PC-9 (cell line): ENCODE data around the gene P3H3. TPM values are rescaled to one million over a fixed set of nuclear protein-coding genes. Genes with fewer than 3 reads are reported as not detected.

Experiments
- BruUV-seq: library from RNA; stranded (reverse); fragments of 400-500 nt; replicated peaks from 2 replicates; lab custom pipeline; 2021; lab: Mats Ljungman, UMichigan
- CTCF ChIA-PET: fragments of 300-600 bp; sonication (Branson Sonifier 250); formaldehyde crosslinking; loops from one replicate; lab custom pipeline; 2022; ENCODE audit warnings: antibody characterized with exemption; lab: Charles Lee
- POLR2A ChIA-PET: fragments of 300-600 bp; sonication (Branson Sonifier 250); formaldehyde crosslinking; loops from one replicate; lab custom pipeline; 2022; ENCODE audit warnings: antibody characterized with exemption; ENCODE audit not compliant: unreplicated experiment; lab: Charles Lee
- DNase-seq, 2 experiments: peaks; one replicate each; pipeline versions ENCODE4 v3.0.0 to v3.0.0-alpha.2; 2015 to 2022; ENCODE audit warnings: mixed read lengths in 1 of 2
- H2AFZ ChIP-seq: fragments of 200-600 bp; sonication (generic); 2 replicates; pipeline ENCODE4 v1.8.1; 2017; ENCODE audit warnings: antibody characterized with exemption
- H3F3A ChIP-seq: fragments of 200-600 bp; sonication (generic); 2 replicates; pipeline ENCODE4 v1.8.1; 2017; ENCODE audit warnings: antibody characterized with exemption, mild to moderate bottlenecking, low read depth; ENCODE audit not compliant: insufficient read depth
- H3K27ac ChIP-seq: fragments of 200-600 bp; sonication (generic); 2 replicates; pipeline ENCODE4 v1.6.1; 2016; ENCODE audit warnings: mixed run types
- H3K27me3 ChIP-seq: fragments of 200-600 bp; sonication (generic); 2 replicates; pipeline ENCODE4 v1.6.1; 2016; ENCODE audit warnings: low read depth, mixed run types; ENCODE audit not compliant: insufficient read depth
- H3K36me3 ChIP-seq: fragments of 200-600 bp; sonication (generic); 2 replicates; pipeline ENCODE4 v1.6.1; 2016; ENCODE audit warnings: low read depth, mixed run types
- H3K4me1 ChIP-seq: fragments of 200-600 bp; sonication (generic); replicated peaks from 2 replicates; pipeline ENCODE4 v1.6.1; 2016; ENCODE audit warnings: mixed run types; ENCODE audit not compliant: insufficient read depth
- H3K4me2 ChIP-seq: fragments of 200-600 bp; sonication (generic); 2 replicates; pipeline ENCODE4 v1.6.1; 2017; ENCODE audit warnings: mixed run types
- H3K4me3 ChIP-seq: fragments of 200-600 bp; sonication (generic); 2 replicates; pipeline ENCODE4 v1.6.1; 2016; ENCODE audit warnings: mixed run types
- H3K79me2 ChIP-seq: fragments of 200-600 bp; sonication (generic); 2 replicates; pipeline ENCODE4 v1.6.1; 2017; ENCODE audit warnings: low read depth, mixed run types
- H3K9me2 ChIP-seq: fragments of 200-600 bp; sonication (generic); 2 replicates; pipeline ENCODE4 v1.8.1; 2017; ENCODE audit warnings: mild to moderate bottlenecking; ENCODE audit not compliant: insufficient read depth
- H3K9me3 ChIP-seq: fragments of 200-600 bp; sonication (generic); 2 replicates; pipeline ENCODE4 v1.8.1; 2016; ENCODE audit warnings: low read depth; ENCODE audit not compliant: insufficient read depth
- H4K20me1 ChIP-seq: fragments of 200-600 bp; sonication (generic); 2 replicates; pipeline ENCODE4 v1.8.1; 2017; ENCODE audit not compliant: insufficient read depth
- EZH2 ChIP-seq: fragments of 200-600 bp; sonication (generic); IDR thresholded peaks from 2 replicates; pipeline ENCODE4 v1.8.0; 2017; ENCODE audit warnings: antibody characterized with exemption, low read depth
- intact Hi-C: fragments of 100-400 bp; cut with micrococcal nuclease; formaldehyde crosslinking; loops from one replicate; pipeline ENCODE4 v1.10.0; 2022; ENCODE audit not compliant: unreplicated experiment
- total RNA-seq: library from RNA; stranded (reverse); gene quantifications from 2 replicates; pipeline ENCODE4 v1.2.3, GENCODE V29; 2021
- TF ChIP-seq, protein P1 (sequence below): fragments of 200-600 bp; sonication (generic); conservative IDR thresholded peaks from 2 replicates; pipeline ENCODE4 v1.6.1; 2017; ENCODE audit warnings: mixed run types, antibody characterized with exemption, mild to moderate bottlenecking, moderate library complexity

P3H3 gene
- total RNA-seq, 1 experiment from 2014 or later: 0.52 TPM

DNA sequence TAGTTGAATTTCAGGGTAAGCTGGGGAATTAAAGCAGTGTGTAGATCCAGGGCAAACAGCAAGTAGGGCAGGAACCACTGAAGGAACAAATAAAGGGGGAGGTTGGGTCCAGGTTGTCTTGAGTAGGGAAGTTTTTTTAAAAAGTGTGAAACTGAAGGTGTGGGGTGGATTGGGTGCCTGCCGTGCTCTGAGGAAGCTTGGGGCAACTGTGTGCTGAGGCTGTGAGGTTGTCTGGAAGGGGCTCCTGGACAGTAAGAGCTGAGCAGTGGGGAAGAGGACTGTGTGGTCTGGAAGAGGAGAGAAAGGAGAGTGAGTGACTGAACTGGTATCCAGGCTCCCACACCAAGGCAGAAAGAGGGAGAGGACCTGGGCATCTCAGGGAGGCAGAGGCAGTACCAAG, 17.4 kb upstream of the P3H3 start:
- Histone ChIP-seq H3F3A (peaks cover 5% of the 10 kb centered on the region; the same call in 1 of the 2 replicates), H3K79me2 (no peaks in the 10 kb centered on the region), H3K27ac (no peak overlapping the region), H2AFZ (no peak overlapping the region), H3K4me2 (no peak overlapping the region), H3K27me3 (0 out of 2 replicates have a peak, but pooled peaks cover 24% of the 10 kb centered on the region), H3K9me2 (no peaks in the 10 kb centered on the region), H4K20me1 (no peaks in the 10 kb centered on the region), H3K9me3 (no peaks in the 10 kb centered on the region), H3K4me3 (no peak overlapping the region), H3K4me1 (no peaks in the 10 kb centered on the region), H3K36me3 (no peaks in the 10 kb centered on the region)
- no TSS peak for BruUV-seq
- ChIA-PET CTCF (interaction anchor here (0.6 kb wide), 1 partner anchor 23 kb away, joined by 10 read pairs; no protein-coding TSS in a partner anchor), POLR2A (no interaction called here)
- no peak for DNase-seq
- no peak for TF ChIP-seq EZH2
- TF ChIP-seq, protein P1, sequence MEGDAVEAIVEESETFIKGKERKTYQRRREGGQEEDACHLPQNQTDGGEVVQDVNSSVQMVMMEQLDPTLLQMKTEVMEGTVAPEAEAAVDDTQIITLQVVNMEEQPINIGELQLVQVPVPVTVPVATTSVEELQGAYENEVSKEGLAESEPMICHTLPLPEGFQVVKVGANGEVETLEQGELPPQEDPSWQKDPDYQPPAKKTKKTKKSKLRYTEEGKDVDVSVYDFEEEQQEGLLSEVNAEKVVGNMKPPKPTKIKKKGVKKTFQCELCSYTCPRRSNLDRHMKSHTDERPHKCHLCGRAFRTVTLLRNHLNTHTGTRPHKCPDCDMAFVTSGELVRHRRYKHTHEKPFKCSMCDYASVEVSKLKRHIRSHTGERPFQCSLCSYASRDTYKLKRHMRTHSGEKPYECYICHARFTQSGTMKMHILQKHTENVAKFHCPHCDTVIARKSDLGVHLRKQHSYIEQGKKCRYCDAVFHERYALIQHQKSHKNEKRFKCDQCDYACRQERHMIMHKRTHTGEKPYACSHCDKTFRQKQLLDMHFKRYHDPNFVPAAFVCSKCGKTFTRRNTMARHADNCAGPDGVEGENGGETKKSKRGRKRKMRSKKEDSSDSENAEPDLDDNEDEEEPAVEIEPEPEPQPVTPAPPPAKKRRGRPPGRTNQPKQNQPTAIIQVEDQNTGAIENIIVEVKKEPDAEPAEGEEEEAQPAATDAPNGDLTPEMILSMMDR: no peak
- intact Hi-C loops: no loop called here

DNA sequence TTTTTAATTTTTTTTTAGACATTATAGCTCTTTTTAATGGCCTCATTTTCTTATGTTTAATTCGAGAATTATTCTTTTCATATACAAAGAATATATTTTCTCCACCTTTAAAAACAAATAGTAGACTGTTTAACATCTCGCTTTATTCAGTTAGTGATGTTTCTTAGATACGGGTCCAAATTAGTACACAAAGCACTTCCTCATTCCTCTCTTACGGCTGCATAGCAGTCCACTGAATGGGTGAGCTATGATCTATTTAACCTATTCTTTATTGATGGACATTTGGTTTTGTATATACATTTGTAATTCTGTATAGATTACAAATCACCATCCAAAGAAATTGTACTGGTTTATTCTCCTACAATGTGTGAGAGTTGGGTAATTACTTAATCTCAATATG, 14.8 kb upstream of the P3H3 start:
- H3K27me3 ChIP-seq: 0 out of 2 replicates have a peak, but pooled peaks cover 25% of the 10 kb centered on the region
- H3K9me3 ChIP-seq: no peaks in the 10 kb centered on the region
- H3K4me2 ChIP-seq: no peak overlapping the region
- CTCF ChIA-PET: interaction anchor here (0.7 kb wide), 1 partner anchor 214 kb away, joined by 3 read pairs; no protein-coding TSS in a partner anchor
- H3K4me3 ChIP-seq: no peak overlapping the region
- intact Hi-C loops: no loop called here
- POLR2A ChIA-PET: interaction anchor here (0.6 to 0.8 kb wide), 4 partner anchors 152 to 1322 kb away, joined by 4 to 7 read pairs (median 4); no protein-coding TSS in a partner anchor
- no peak for TF ChIP-seq EZH2
- TF ChIP-seq, protein P1: no peak
- H3K4me1 ChIP-seq: no peaks in the 10 kb centered on the region
- no peaks in the 10 kb centered on the region for H3F3A ChIP-seq
- H3K9me2 ChIP-seq: no peaks in the 10 kb centered on the region
- no peaks in the 10 kb centered on the region for H4K20me1 ChIP-seq
- no peak overlapping the region for H2AFZ ChIP-seq
- DNase-seq: peak in 1 of 2 experiments; percentile 47
- H3K36me3 ChIP-seq: no peaks in the 10 kb centered on the region
- no peak overlapping the region for H3K27ac ChIP-seq
- H3K79me2 ChIP-seq: no peaks in the 10 kb centered on the region
- BruUV-seq: no TSS peak

DNA sequence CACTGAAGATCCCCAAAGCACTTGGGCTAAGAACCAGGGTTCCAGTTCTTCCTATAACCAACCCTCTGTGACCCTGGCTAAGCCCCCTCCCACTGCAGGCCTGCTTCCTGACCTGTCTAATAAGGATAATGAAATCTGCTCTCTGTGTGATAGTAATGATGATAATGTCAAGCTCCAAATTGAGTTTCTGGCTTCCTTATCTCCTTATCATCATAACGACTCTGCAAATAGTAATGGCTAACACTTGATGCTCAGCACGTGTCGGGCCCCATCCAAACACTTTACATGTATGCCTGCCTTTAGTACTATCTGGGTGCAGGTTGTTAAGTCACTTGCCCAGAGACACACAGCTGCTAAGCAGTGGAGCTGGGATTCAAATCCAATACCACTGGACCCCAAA, 11.6 kb upstream of the P3H3 start:
- CTCF ChIA-PET: interaction anchor here (0.7 kb wide), 1 partner anchor 79 kb away, joined by 11 read pairs; no protein-coding TSS in a partner anchor
- Histone ChIP-seq H2AFZ (no peak overlapping the region), H3K36me3 (no peaks in the 10 kb centered on the region), H3K4me1 (no peaks in the 10 kb centered on the region; the same call in 1 of the 2 replicates), H4K20me1 (no peaks in the 10 kb centered on the region), H3F3A (no peaks in the 10 kb centered on the region), H3K4me3 (no peak overlapping the region), H3K27me3 (peaks cover 50% of the 10 kb centered on the region), H3K4me2 (no peak overlapping the region), H3K9me2 (no peaks in the 10 kb centered on the region), H3K27ac (no peak overlapping the region), H3K9me3 (no peaks in the 10 kb centered on the region), H3K79me2 (no peaks in the 10 kb centered on the region)
- intact Hi-C loops: no loop called here
- POLR2A ChIA-PET: no interaction called here
- TF ChIP-seq, protein P1: no peak
- no peak for TF ChIP-seq EZH2
- no TSS peak for BruUV-seq
- DNase-seq: no peak
